ENCODE measurements around the gene STPG3. TPM values are rescaled to one million over a fixed set of nuclear protein-coding genes. Genes with fewer than 3 reads are reported as not detected.

The STPG3 gene
- polyA plus RNA-seq, 2 of the 4 experiments (the other 2 are of a cell fraction) = not detected

GRCh38 chr9:137293094-137293481 lies 42.0 kb downstream of the STPG3 start:
- Histone ChIP-seq H3K9me3 (no peaks in the 10 kb centered on the region), H3K27ac (no peak overlapping the region), H3K4me1 (peaks cover 23% of the 10 kb centered on the region), H3K4me3 (no peak overlapping the region), H3K4me2 (no peak overlapping the region)
- FAIRE-seq (no peak), DNase-seq (ENCODE audit: low read depth in 1 of 2, low spot score in 1 of 2) (no peak), ATAC-seq (no peak)
- ChIA-PET CTCF (interaction anchor here (0.9 to 4.9 kb wide), 10 partner anchors 9 to 130 kb away, joined by 3 to 21 read pairs (median 4); partner anchors contain the start of genes EXD3, NOXA1 and NRARP), POLR2A (interaction anchor here (0.5 to 1.9 kb wide), 4 partner anchors 9 to 165 kb away, joined by 3 to 12 read pairs (median 6); partner anchors contain the start of genes NRARP and TOR4A)
- no peak for TF ChIP-seq NFE2L2 (conservative IDR thresholded peaks at IDR 0.05; ENCODE audit: low read length)
- TF ChIP-seq ELK1 (IDR thresholded peaks at IDR 0.05; ENCODE audit: low read depth, low read length) = no peak
- no peak for TF ChIP-seq POLR2AphosphoS2 (conservative IDR thresholded peaks at IDR 0.05; ENCODE audit: low read length)
- no peak for TF ChIP-seq CEBPB (IDR thresholded peaks at IDR 0.05)
- TF ChIP-seq KDM1A (IDR thresholded peaks at IDR 0.05; ENCODE audit: low read depth) = no peak
- no peak for TF ChIP-seq CBX2 (IDR thresholded peaks at IDR 0.05; ENCODE audit: borderline replicate concordance, low read depth)
- TF ChIP-seq SREBF2 (IDR thresholded peaks at IDR 0.05) = no peak
- no peak for TF ChIP-seq EHMT2 (IDR thresholded peaks at IDR 0.05; ENCODE audit: low read depth)
- TF ChIP-seq RNF2 (IDR thresholded peaks at IDR 0.05; ENCODE audit: borderline replicate concordance, low read depth) = no peak
- TF ChIP-seq ZC3H11A (IDR thresholded peaks at IDR 0.05) = no peak
- 86% methylated on average over 12 of the region's 15 CpGs for WGBS (ENCODE audit: missing lambda C conversion rate)

- Histone ChIP-seq H3K9me3 (no peaks in the 10 kb centered on the region), H3K27ac (no peak overlapping the region), H3K4me3 (no peak overlapping the region), H3K4me2 (no peak overlapping the region), H3K4me1 (peaks cover 23% of the 10 kb centered on the region)
- CTCF ChIA-PET = interaction anchor here (0.9 to 4.9 kb wide), 18 partner anchors 8 to 189 kb away, joined by 3 to 21 read pairs (median 4); partner anchors contain the start of genes EXD3, NOXA1 and NRARP
- POLR2A ChIA-PET = interaction anchor here (0.5 to 1.9 kb wide), 4 partner anchors 9 to 166 kb away, joined by 3 to 12 read pairs (median 5); partner anchors contain the start of genes NRARP and TOR4A
- FAIRE-seq = no peak
- no peak for DNase-seq (ENCODE audit: low read depth in 1 of 2, low spot score in 1 of 2)
- TF ChIP-seq MAX (IDR thresholded peaks at IDR 0.05) = no peak
- no peak for TF ChIP-seq RNF2 (IDR thresholded peaks at IDR 0.05; ENCODE audit: borderline replicate concordance, low read depth)
- no peak for TF ChIP-seq FOSL2 (IDR thresholded peaks at IDR 0.05)
- no peak for TF ChIP-seq FOSL2 (CRISPR knock-in tag; IDR thresholded peaks at IDR 0.05)
- TF ChIP-seq SREBF2 (IDR thresholded peaks at IDR 0.05) = no peak
- no peak for TF ChIP-seq BHLHE40 (IDR thresholded peaks at IDR 0.05; ENCODE audit: low read depth, low read length)
- TF ChIP-seq NFE2L2 (conservative IDR thresholded peaks at IDR 0.05; ENCODE audit: low read length) = no peak
- TF ChIP-seq JUN (IDR thresholded peaks at IDR 0.05) = no peak
- TF ChIP-seq, protein P1, sequence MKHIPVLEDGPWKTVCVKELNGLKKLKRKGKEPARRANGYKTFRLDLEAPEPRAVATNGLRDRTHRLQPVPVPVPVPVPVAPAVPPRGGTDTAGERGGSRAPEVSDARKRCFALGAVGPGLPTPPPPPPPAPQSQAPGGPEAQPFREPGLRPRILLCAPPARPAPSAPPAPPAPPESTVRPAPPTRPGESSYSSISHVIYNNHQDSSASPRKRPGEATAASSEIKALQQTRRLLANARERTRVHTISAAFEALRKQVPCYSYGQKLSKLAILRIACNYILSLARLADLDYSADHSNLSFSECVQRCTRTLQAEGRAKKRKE (CRISPR knock-in tag; IDR thresholded peaks at IDR 0.05; ENCODE audit: low read depth) = no peak
- TF ChIP-seq, protein P2, sequence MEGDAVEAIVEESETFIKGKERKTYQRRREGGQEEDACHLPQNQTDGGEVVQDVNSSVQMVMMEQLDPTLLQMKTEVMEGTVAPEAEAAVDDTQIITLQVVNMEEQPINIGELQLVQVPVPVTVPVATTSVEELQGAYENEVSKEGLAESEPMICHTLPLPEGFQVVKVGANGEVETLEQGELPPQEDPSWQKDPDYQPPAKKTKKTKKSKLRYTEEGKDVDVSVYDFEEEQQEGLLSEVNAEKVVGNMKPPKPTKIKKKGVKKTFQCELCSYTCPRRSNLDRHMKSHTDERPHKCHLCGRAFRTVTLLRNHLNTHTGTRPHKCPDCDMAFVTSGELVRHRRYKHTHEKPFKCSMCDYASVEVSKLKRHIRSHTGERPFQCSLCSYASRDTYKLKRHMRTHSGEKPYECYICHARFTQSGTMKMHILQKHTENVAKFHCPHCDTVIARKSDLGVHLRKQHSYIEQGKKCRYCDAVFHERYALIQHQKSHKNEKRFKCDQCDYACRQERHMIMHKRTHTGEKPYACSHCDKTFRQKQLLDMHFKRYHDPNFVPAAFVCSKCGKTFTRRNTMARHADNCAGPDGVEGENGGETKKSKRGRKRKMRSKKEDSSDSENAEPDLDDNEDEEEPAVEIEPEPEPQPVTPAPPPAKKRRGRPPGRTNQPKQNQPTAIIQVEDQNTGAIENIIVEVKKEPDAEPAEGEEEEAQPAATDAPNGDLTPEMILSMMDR (IDR thresholded peaks at IDR 0.05) = no peak
- no peak for TF ChIP-seq JUNB (IDR thresholded peaks at IDR 0.05)
- TF ChIP-seq ZSCAN20 (CRISPR knock-in tag; IDR thresholded peaks at IDR 0.05) = no peak
- no peak for TF ChIP-seq BCL3 (IDR thresholded peaks at IDR 0.05)
- TF ChIP-seq CEBPB (IDR thresholded peaks at IDR 0.05) = no peak
- TF ChIP-seq ZC3H11A (IDR thresholded peaks at IDR 0.05) = no peak
- TF ChIP-seq KDM5A (IDR thresholded peaks at IDR 0.05) = no peak
- no peak for TF ChIP-seq HEYL (CRISPR knock-in tag; IDR thresholded peaks at IDR 0.05)
- TF ChIP-seq HOXB13 (CRISPR knock-in tag; IDR thresholded peaks at IDR 0.05; ENCODE audit: low read depth) = no peak
- no peak for TF ChIP-seq RFX5 (IDR thresholded peaks at IDR 0.05)
- WGBS (ENCODE audit: missing lambda C conversion rate) = 77% methylated on average over 29 of the region's 29 CpGs
- no peak for ATAC-seq
These were observed 42.5 kb downstream of the STPG3 start for GRCh38 chr9:137293482-137294090.
